Colonic mucosa (tissue), 4 donors: ENCODE data around the gene COLEC11. TPM values are rescaled to one million over a fixed set of nuclear protein-coding genes. Genes with fewer than 3 reads are reported as not detected.

Experiments
- DNase-seq: peaks from one replicate; pipeline ENCODE4 v3.0.0-alpha.2; 2020
- H3K27ac ChIP-seq: fragments of 200-600 bp; one replicate; pipeline ENCODE4 v1.8.0; 2021
- H3K27me3 ChIP-seq: fragments of 200-600 bp; one replicate; pipeline ENCODE4 v1.8.0; 2021
- H3K36me3 ChIP-seq: fragments of 200-600 bp; one replicate; pipeline ENCODE4 v1.8.0; 2021
- H3K4me1 ChIP-seq: fragments of 200-600 bp; one replicate; pipeline ENCODE4 v1.8.0; 2021; ENCODE audit warnings: mild to moderate bottlenecking
- H3K4me3 ChIP-seq: fragments of 200-600 bp; one replicate; pipeline ENCODE4 v1.8.0; 2021
- H3K9ac ChIP-seq, 2 donors: one replicate each; pipeline ENCODE4 v1.7.0; 2013; ENCODE audit warnings: control low read depth in 2 of 2, low read depth in 2 of 2, low read length in 2 of 2
- H3K9me3 ChIP-seq: fragments of 200-600 bp; one replicate; pipeline ENCODE4 v1.8.0; 2021
- intact Hi-C: fragments of 100-400 bp; cut with DNase I; formaldehyde crosslinking; loops from one replicate; pipeline ENCODE4 v1.14.1; 2022
- total RNA-seq, 2 donors: library from RNA; stranded (reverse); fragmentation: NEBNext Ultra II Directional in 1 of 2; extraction: Animal tissue kit (Norgen Biotek cat#: 25700) in 1 of 2; gene quantifications; one replicate each; pipeline ENCODE4 v1.2.1, GENCODE V29; 2021
- TF ChIP-seq, protein P1 (sequence below): fragments of 200-600 bp; IDR thresholded peaks from one replicate; pipeline ENCODE4 v1.8.0; 2022; ENCODE audit warnings: antibody characterized with exemption, mild to moderate bottlenecking
- donor health status: healthy.
- donor health status: DM: no; HTN: no; CAD: no.
- donor health status: DM: no; HTN: no; CAD: no.

Gene COLEC11
- total RNA-seq, 2 donors from 2014 or later, result 0.47 to 0.80 TPM

DNA sequence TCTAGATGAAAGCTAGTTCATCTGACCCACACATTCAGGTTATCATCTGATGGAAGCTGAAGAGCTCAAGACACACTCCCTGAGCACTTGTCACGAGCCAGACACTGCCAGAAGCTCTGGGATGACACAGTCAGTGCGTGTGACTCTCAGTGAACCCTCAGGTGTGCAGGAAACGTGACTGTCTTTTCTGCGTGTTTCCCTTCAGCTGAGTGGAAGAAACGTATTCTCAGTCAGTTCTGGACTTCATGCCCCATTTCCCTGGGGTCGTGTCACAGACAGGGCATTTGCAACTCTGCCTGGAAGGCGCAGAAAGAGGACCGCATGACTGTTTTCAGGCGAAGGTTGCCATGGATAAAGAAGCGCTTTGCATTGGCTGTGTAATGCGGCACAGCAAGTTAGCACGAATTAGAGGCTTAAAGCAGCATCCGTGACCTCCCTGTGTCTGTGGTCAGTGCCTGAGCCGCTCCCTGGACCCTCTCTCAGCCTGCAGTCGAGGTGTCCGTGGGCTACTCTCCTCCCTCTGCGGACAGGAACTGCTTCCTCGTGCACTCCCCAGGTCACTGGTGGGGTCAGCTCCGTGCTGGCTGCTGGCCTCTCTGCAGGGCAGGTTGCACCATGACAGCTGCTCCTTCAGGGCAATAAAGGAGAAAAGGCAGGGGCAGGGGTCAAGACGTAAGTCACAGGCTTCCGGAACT is 59.8 kb downstream of the COLEC11 start:
- Histone ChIP-seq H3K4me1 (no peaks in the 10 kb centered on the region), H3K27ac (no peak overlapping the region), H3K9me3 (no peaks in the 10 kb centered on the region), H3K4me3 (no peak overlapping the region), H3K36me3 (no peaks in the 10 kb centered on the region), H3K27me3 (no peaks in the 10 kb centered on the region), H3K9ac (no peak overlapping the region)
- TF ChIP-seq, protein P1, sequence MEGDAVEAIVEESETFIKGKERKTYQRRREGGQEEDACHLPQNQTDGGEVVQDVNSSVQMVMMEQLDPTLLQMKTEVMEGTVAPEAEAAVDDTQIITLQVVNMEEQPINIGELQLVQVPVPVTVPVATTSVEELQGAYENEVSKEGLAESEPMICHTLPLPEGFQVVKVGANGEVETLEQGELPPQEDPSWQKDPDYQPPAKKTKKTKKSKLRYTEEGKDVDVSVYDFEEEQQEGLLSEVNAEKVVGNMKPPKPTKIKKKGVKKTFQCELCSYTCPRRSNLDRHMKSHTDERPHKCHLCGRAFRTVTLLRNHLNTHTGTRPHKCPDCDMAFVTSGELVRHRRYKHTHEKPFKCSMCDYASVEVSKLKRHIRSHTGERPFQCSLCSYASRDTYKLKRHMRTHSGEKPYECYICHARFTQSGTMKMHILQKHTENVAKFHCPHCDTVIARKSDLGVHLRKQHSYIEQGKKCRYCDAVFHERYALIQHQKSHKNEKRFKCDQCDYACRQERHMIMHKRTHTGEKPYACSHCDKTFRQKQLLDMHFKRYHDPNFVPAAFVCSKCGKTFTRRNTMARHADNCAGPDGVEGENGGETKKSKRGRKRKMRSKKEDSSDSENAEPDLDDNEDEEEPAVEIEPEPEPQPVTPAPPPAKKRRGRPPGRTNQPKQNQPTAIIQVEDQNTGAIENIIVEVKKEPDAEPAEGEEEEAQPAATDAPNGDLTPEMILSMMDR, result no peak
- no peak for DNase-seq
- intact Hi-C loops, result loop anchor here (10.0 kb wide), 2 partner anchors 230 to 1770 kb away; no protein-coding TSS in a partner anchor

DNA sequence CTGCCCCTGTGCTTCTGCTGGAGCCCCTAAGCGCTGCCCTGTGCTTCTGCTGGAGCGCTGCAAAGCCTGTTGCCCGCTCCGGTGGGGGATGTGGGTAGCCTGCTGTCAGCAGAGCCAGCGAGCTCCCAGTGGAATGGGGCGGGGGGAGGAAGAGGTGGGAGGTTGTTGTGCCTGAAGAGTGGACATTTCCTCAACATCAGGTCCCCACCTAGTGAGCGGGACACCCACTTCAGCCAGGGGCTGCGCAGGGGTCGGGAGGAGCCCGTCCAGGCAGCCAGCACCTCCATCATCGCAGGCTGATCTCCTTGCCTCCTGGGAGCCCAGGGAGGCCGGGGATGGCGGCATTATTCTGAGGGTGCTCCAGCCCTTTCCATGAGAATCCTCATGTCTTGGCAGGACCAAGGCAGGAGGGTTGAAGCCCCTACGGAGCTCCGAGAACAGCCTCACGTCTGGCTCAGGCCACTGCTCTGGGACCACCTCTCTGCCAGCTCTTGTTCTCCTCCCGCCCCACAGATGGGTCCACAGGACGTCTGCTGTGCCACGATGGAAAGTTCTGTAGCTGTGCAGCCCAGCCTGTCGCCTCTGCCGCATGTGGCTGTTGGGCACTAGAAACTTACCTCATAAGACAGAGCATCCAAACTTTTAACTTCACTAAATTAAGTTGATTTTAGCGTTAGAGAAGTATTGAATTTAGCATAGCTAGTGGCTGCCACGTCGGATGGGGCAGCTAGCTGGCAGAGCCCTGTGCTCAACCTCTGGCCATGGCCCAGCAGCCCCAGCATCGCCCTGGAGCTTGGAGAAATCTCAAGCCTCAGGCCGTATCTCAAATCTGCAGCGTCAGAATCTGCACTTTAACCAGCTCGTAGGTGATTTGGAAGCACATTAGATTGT is 61.2 kb downstream of the COLEC11 start:
- no peak for DNase-seq
- no peaks in the 10 kb centered on the region for H3K27me3 ChIP-seq
- intact Hi-C loops, result loop anchor here (10.0 kb wide), 2 partner anchors 231 to 1771 kb away; no protein-coding TSS in a partner anchor
- no peak overlapping the region for H3K9ac ChIP-seq
- H3K27ac ChIP-seq, result no peak overlapping the region
- TF ChIP-seq, protein P1, result no peak
- no peaks in the 10 kb centered on the region for H3K36me3 ChIP-seq
- H3K4me1 ChIP-seq, result no peaks in the 10 kb centered on the region
- no peak overlapping the region for H3K4me3 ChIP-seq
- no peaks in the 10 kb centered on the region for H3K9me3 ChIP-seq

DNA sequence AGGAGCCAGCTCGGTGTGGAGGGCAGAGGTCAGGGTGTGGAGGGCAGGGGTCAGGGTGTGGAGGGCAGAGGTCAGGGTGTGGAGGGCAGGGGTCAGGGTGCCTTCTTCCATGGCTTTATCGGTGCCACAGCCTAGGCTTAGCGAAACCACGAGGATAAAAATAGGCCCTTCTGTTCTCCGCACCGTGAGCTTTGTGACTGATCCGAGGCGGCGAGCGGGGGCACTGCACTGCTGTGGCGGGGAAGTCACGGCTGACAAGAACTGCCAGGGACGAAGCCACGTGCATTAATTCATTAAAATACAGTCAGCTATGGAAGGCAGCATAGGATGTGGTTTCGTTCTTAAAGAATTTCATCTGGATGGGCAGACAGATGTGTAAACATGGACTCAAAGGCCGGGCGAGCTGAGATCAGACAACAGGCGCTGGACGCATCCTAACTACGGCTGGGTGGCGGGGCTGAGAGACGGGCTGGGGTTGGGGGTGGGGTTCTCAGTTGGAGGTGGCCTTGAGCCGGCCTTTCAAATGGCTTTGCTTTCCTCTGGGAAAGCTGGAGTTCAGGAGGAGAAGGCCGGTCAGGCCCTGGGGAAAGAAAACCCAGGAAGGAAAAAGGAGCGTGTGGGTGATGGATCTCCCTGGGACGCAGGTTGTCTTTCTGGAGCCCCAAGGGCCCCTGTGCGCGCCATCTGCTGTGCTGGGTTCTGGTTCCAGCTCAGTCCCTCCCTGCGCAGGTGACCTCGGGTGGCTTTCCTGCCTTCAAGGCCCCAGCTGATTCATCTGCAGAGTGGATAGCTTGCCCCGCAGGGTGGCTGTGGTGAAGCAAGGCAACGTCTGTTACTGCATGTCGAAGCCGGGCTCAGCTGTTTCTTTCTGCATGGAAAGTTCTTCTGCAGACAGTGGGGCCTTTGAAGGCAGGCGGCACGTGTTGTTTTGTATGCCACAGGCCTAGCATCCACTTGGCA is 62.1 kb downstream of the COLEC11 start:
- intact Hi-C loops, result loop anchor here (10.0 kb wide), 2 partner anchors 232 to 1772 kb away; no protein-coding TSS in a partner anchor
- no peaks in the 10 kb centered on the region for H3K4me1 ChIP-seq
- TF ChIP-seq, protein P1, result no peak
- H3K4me3 ChIP-seq, result no peak overlapping the region
- no peaks in the 10 kb centered on the region for H3K27me3 ChIP-seq
- no peak overlapping the region for H3K9ac ChIP-seq
- H3K9me3 ChIP-seq, result no peaks in the 10 kb centered on the region
- H3K27ac ChIP-seq, result no peak overlapping the region
- H3K36me3 ChIP-seq, result no peaks in the 10 kb centered on the region
- no peak for DNase-seq

DNA sequence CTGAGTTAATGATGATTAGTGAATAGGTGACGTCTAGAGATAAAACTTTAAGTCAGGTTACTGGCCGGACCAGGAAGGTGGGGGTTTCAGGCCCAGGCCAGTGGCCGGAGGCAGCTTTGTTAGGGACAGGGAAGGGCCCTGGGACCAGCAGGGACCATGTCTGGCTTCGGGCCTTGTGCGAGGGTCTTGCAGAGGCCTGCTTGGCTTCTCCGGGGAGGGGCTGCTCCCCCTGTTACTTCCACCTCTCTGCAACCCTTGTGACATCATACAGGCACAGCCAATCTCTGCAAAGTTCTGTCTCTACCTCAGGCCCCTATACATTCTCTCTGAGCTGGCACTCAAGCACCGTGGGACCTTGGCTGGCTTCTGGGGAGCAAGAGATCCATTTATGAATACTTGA is 63.0 kb downstream of the COLEC11 start, which contains the start of gene ALLC:
TSS of gene ALLC (plus strand) at position 320 of the 400 bp plus-strand sequence. CDS start 12,958 bp downstream, outside the sequence.
- TF ChIP-seq, protein P1, result no peak
- intact Hi-C loops, result loop anchor here (10.0 kb wide), 2 partner anchors 233 to 1773 kb away; no protein-coding TSS in a partner anchor
- H3K36me3 ChIP-seq, result no peaks in the 10 kb centered on the region
- H3K9me3 ChIP-seq, result no peaks in the 10 kb centered on the region
- no peak for DNase-seq
- H3K27ac ChIP-seq, result no peak within 1 kb of the TSS
- no peak within 1 kb of the TSS for H3K4me3 ChIP-seq
- H3K9ac ChIP-seq, result no peak within 1 kb of the TSS
- H3K4me1 ChIP-seq, result no peaks in the 10 kb centered on the region
- no peaks in the 10 kb centered on the region for H3K27me3 ChIP-seq
